B cell (primary cell): Measurements from ENCODE around the gene P3R3URF. TPM values are rescaled to one million over a fixed set of nuclear protein-coding genes. Genes with fewer than 3 reads are reported as not detected.

Experiments used
- ATAC-seq: fragments of 200-7000 bp; cut with Tn5 transposase; one replicate; pipeline ENCODE4 v1.10.0; 2021; ENCODE audit warnings: low read depth, mild to moderate bottlenecking, moderate number of reproducible peaks, moderate library complexity
- CTCF ChIA-PET: fragments of 350-600 bp; sonication (Branson Sonifier 250); formaldehyde crosslinking; loops from one replicate; lab custom pipeline; 2021; ENCODE audit warnings: antibody characterized with exemption, inconsistent platforms; lab: Charles Lee
- POLR2A ChIA-PET: fragments of 350-600 bp; sonication (Branson Sonifier 250); formaldehyde crosslinking; loops from one replicate; lab custom pipeline; 2021; ENCODE audit warnings: antibody characterized with exemption; lab: Charles Lee
- DNase-seq: peaks from one replicate; pipeline ENCODE4 v3.0.0; 2013
- H2AFZ ChIP-seq: 2 replicates; pipeline ENCODE4 v1.6.1; 2012; ENCODE audit warnings: mild to moderate bottlenecking, low read depth, low read length; ENCODE audit not compliant: insufficient read depth, poor library complexity, severe bottlenecking
- H3K27ac ChIP-seq, 2 donors: 1 replicate in 1 of 2; 2 replicates in 1 of 2; pipeline ENCODE4 v1.5.1; 2012 to 2013; ENCODE audit warnings: low read length in 2 of 2, mild to moderate bottlenecking in 2 of 2, moderate library complexity in 1 of 2
- H3K27me3 ChIP-seq, 4 experiments: fragments of 200-600 bp in 1 of 4; sonication (generic) in 1 of 4; replicated peaks in 1 of 4; 1 replicate in 2 of 4; 2 replicates in 2 of 4; pipeline versions ENCODE4 v1.6.1 to v1.7.0; 2013 to 2016; ENCODE audit warnings: low read length in 3 of 4, mild to moderate bottlenecking in 2 of 4, mixed read lengths in 1 of 4, moderate library complexity in 1 of 4; ENCODE audit not compliant: insufficient read depth in 4 of 4, control insufficient read depth in 3 of 4; ENCODE audit errors: control extremely low read depth in 1 of 4
- H3K36me3 ChIP-seq, 2 experiments: replicated peaks in 1 of 2; 1 replicate in 1 of 2; 2 replicates in 1 of 2; pipeline versions ENCODE4 v1.6.1 to v1.7.1; 2013; ENCODE audit warnings: low read length in 1 of 2; ENCODE audit not compliant: insufficient read depth in 2 of 2, control insufficient read depth in 1 of 2; ENCODE audit errors: control extremely low read depth in 1 of 2, extremely low read depth in 1 of 2
- H3K4me1 ChIP-seq, 2 donors: fragments of 200-600 bp in 1 of 2; sonication (generic) in 1 of 2; 1 replicate in 1 of 2; 2 replicates in 1 of 2; pipeline versions ENCODE4 v1.5.1 to v1.6.1; 2013 to 2017; ENCODE audit warnings: low read length in 2 of 2; ENCODE audit not compliant: control insufficient read depth in 2 of 2, insufficient read depth in 2 of 2
- H3K4me2 ChIP-seq: replicated peaks from 2 replicates; pipeline ENCODE3; 2012; ENCODE audit warnings: mild to moderate bottlenecking, low read depth, low read length; ENCODE audit not compliant: poor library complexity, severe bottlenecking
- H3K4me3 ChIP-seq, 5 experiments: fragments of 200-600 bp in 1 of 5; sonication (generic) in 1 of 5; 1 replicate in 3 of 5; 2 replicates in 2 of 5; pipeline versions ENCODE4 v1.5.1 to v1.7.0; 2011 to 2016; ENCODE audit warnings: low read length in 4 of 5, mild to moderate bottlenecking in 4 of 5, low read depth in 2 of 5, control low read depth in 1 of 5, moderate library complexity in 1 of 5; ENCODE audit not compliant: insufficient read depth in 1 of 5; ENCODE audit errors: control extremely low read depth in 1 of 5, extremely low read depth in 1 of 5
- H3K79me2 ChIP-seq: fragments of 200-600 bp; sonication (generic); one replicate; pipeline ENCODE4 v1.6.0; 2016; ENCODE audit warnings: low read length; ENCODE audit not compliant: control insufficient read depth, insufficient read depth
- H3K9ac ChIP-seq: fragments of 200-600 bp; sonication (generic); 2 replicates; pipeline ENCODE4 v1.6.1; 2017; ENCODE audit warnings: mild to moderate bottlenecking, low read length, moderate library complexity
- H3K9me3 ChIP-seq, 3 donors: one replicate each; pipeline versions ENCODE4 v1.6.1 to v1.7.1; 2013; ENCODE audit warnings: low read length in 2 of 3; ENCODE audit not compliant: control insufficient read depth in 2 of 3, insufficient read depth in 1 of 3; ENCODE audit errors: control extremely low read depth in 1 of 3
- H4K20me1 ChIP-seq: 2 replicates; pipeline ENCODE4 v1.6.0; 2012; ENCODE audit warnings: mild to moderate bottlenecking, low read length; ENCODE audit not compliant: insufficient read depth, control insufficient read depth, poor library complexity, severe bottlenecking
- H3K27ac Mint-ChIP-seq: one replicate; pipeline ENCODE4 v1.8.0; 2021; ENCODE audit warnings: mixed read lengths
- H3K27me3 Mint-ChIP-seq: one replicate; pipeline ENCODE4 v1.8.0; 2021; ENCODE audit warnings: mixed read lengths
- H3K4me1 Mint-ChIP-seq: one replicate; pipeline ENCODE4 v1.8.0; 2021; ENCODE audit warnings: mixed read lengths
- H3K4me3 Mint-ChIP-seq: one replicate; pipeline ENCODE4 v1.8.0; 2021; ENCODE audit warnings: mixed read lengths
- H3K9me3 Mint-ChIP-seq: one replicate; pipeline ENCODE4 v1.8.0; 2022; ENCODE audit warnings: mixed read lengths; ENCODE audit not compliant: insufficient read depth
- CTCF ChIP-seq: fragments of 200-600 bp; IDR thresholded peaks from one replicate; pipeline ENCODE4 v1.8.0; 2022; ENCODE audit warnings: antibody characterized with exemption, mild to moderate bottlenecking
- EZH2 ChIP-seq: IDR thresholded peaks from 2 replicates; pipeline ENCODE4 v1.6.1; 2012; ENCODE audit warnings: borderline replicate concordance, low read depth, mild to moderate bottlenecking, moderate library complexity, low read length; ENCODE audit not compliant: insufficient read depth, poor library complexity, severe bottlenecking
- WGBS: methylation state at CpG from one replicate; pipeline ENCODE4 v1.1.5; 2013; ENCODE audit warnings: missing lambda C conversion rate; ENCODE audit not compliant: insufficient coverage; 5-methylcytosine and 5-hydroxymethylcytosine counted together
- intact Hi-C: fragments of 100-400 bp; cut with micrococcal nuclease; formaldehyde crosslinking; loops from one replicate; pipeline ENCODE4 v1.10.0; 2022
- polyA plus RNA-seq: library from polyadenylated mRNA; depleted of rRNA; stranded (reverse); fragments of >200 nt; gene quantifications from 2 replicates; pipeline ENCODE4 v1.2.3, GENCODE V29; 2012
- total RNA-seq, 2 donors: library from RNA; stranded (reverse); fragments of 120-200 nt in 1 of 2; gene quantifications; 1 replicate in 1 of 2; 2 replicates in 1 of 2; pipeline versions ENCODE4 v1.2.3 to v1.2.4, GENCODE V29; 2013 to 2022

P3R3URF gene
- total and polyA plus RNA-seq, 2 donors (not counting 1 experiment from before 2014, with no cell fraction given): not detected

GRCh38 chr1:46190539-46190938 is 14.3 kb upstream of the P3R3URF start:
- Mint-ChIP-seq H3K27me3 (no peaks in the 10 kb centered on the region), H3K4me1 (peaks cover 2% of the 10 kb centered on the region), H3K9me3 (no peaks in the 10 kb centered on the region), H3K27ac (no peak overlapping the region), H3K4me3 (no peak overlapping the region)
- Histone ChIP-seq H3K4me2 (no peak overlapping the region), H3K27ac (no peak overlapping the region), H3K27me3 (no peaks in the 10 kb centered on the region), H3K9me3 (no peaks in the 10 kb centered on the region), H3K4me1 (no peaks in the 10 kb centered on the region), H3K4me3 (no peak overlapping the region), H3K36me3 (peaks cover 0 to 45% of the 10 kb centered on the region in 2 experiments), H4K20me1 (no peaks in the 10 kb centered on the region), H3K79me2 (no peaks in the 10 kb centered on the region), H2AFZ (no peak overlapping the region), H3K9ac (no peak overlapping the region)
- 100% methylated on average over 2 of the region's 3 CpGs for WGBS
- ChIA-PET CTCF (no interaction called here), POLR2A (no interaction called here)
- ATAC-seq (no peak), DNase-seq (no peak)
- TF ChIP-seq CTCF (no peak), EZH2 (no peak)
- intact Hi-C loops: no loop called here

GRCh38 chr1:46188295-46189030 is 12.2 kb upstream of the P3R3URF start:
- Histone ChIP-seq H3K4me1 (peaks cover 7 to 10% of the 10 kb centered on the region in 2 donors), H3K27me3 (no peaks in the 10 kb centered on the region), H3K27ac (no peak overlapping the region), H3K9me3 (no peaks in the 10 kb centered on the region), H4K20me1 (no peaks in the 10 kb centered on the region), H3K9ac (no peak overlapping the region), H3K36me3 (peaks cover 0 to 32% of the 10 kb centered on the region in 2 experiments), H3K4me2 (no peak overlapping the region), H3K4me3 (no peak overlapping the region), H3K79me2 (no peaks in the 10 kb centered on the region), H2AFZ (no peak overlapping the region)
- CTCF ChIA-PET: no interaction called here
- no peak for DNase-seq
- no peak for ATAC-seq
- no peak overlapping the region for H3K27ac Mint-ChIP-seq
- 83% methylated on average over 2 of the region's 6 CpGs for WGBS
- no peak for TF ChIP-seq EZH2
- no peak for TF ChIP-seq CTCF
- POLR2A ChIA-PET: no interaction called here
- peaks cover 13% of the 10 kb centered on the region for H3K4me1 Mint-ChIP-seq
- no peak overlapping the region for H3K4me3 Mint-ChIP-seq
- intact Hi-C loops: no loop called here
- no peaks in the 10 kb centered on the region for H3K27me3 Mint-ChIP-seq
- no peaks in the 10 kb centered on the region for H3K9me3 Mint-ChIP-seq
